ENCODE data around the gene NUDT5.
"Not testable (repeated sequence)": the region's sequence is repeated elsewhere in the genome, so short reads cannot be mapped to it uniquely, and the experiment has no call there.

The NUDT5 gene

DNA sequence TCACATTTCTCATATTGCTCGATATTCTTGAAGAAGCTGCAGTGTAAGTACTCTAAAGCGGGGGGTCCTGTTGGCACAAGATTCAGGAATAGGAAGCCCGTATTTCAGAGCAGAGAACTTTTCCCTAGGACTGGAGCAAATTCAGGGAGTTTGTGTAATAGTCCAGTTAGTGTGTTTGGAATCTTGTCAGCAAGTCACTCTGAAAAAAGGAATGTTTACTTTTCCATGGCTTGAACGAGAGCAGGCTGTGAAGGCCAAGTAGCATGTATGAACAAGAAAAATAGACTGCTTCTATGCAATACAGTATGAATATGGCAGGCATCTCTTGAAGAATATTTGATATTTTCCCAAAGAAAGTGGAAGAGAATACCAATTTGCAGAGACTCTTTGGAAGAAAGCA is 40.1 kb upstream of the NUDT5 start:
- peaks cover 51% of the 10 kb centered on the region for H3K36me3 ChIP-seq

DNA sequence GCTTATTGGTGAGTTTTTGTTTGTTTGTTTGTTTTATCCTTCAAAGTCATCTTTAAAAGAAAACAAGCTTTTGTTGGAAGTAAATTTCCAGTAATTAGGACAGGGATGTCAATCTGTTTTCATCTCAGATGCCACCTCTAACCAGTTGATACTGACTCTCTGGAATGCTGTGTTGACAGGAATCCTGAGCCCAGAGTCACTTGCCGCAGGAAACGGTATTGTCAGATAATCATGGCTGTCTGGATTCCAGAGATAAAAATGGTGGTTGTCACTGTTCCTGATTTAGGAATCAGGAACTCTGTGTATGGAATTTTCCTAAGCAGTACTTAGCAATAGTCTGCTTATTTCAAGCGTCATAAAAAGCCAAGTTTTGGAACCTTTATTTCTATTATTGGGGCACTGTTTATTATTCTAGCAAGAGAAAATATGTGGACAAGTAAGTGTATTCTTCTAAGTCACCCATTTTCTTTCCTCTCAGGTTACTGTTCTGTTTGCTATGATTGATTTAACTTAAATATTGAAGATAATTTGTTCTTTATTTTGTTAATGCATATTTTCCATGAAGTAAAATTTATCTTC is 39.5 kb upstream of the NUDT5 start:
- no peak overlapping the region for H3K4me3 ChIP-seq (ENCODE audit: low read depth, low read length)
- peaks cover 56% of the 10 kb centered on the region for H3K36me3 ChIP-seq
- DNase-seq = no peak
- H3K27me3 ChIP-seq = no peaks in the 10 kb centered on the region
- no peaks in the 10 kb centered on the region for H3K9me3 ChIP-seq
- no peaks in the 10 kb centered on the region for H3K4me1 ChIP-seq
- TF ChIP-seq, protein P1, sequence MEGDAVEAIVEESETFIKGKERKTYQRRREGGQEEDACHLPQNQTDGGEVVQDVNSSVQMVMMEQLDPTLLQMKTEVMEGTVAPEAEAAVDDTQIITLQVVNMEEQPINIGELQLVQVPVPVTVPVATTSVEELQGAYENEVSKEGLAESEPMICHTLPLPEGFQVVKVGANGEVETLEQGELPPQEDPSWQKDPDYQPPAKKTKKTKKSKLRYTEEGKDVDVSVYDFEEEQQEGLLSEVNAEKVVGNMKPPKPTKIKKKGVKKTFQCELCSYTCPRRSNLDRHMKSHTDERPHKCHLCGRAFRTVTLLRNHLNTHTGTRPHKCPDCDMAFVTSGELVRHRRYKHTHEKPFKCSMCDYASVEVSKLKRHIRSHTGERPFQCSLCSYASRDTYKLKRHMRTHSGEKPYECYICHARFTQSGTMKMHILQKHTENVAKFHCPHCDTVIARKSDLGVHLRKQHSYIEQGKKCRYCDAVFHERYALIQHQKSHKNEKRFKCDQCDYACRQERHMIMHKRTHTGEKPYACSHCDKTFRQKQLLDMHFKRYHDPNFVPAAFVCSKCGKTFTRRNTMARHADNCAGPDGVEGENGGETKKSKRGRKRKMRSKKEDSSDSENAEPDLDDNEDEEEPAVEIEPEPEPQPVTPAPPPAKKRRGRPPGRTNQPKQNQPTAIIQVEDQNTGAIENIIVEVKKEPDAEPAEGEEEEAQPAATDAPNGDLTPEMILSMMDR (IDR thresholded peaks at IDR 0.05; ENCODE audit: low read depth, low read length) = no peak

More for the DNA sequence above, 40.1 kb upstream of the NUDT5 start:
- Histone ChIP-seq H3K4me1 (no peaks in the 10 kb centered on the region), H3K4me3 (ENCODE audit: low read depth, low read length) (no peak overlapping the region), H3K9me3 (no peaks in the 10 kb centered on the region), H3K27me3 (no peaks in the 10 kb centered on the region)
- DNase-seq = no peak
- TF ChIP-seq, protein P1 (IDR thresholded peaks at IDR 0.05; ENCODE audit: low read depth, low read length) = no peak

DNA sequence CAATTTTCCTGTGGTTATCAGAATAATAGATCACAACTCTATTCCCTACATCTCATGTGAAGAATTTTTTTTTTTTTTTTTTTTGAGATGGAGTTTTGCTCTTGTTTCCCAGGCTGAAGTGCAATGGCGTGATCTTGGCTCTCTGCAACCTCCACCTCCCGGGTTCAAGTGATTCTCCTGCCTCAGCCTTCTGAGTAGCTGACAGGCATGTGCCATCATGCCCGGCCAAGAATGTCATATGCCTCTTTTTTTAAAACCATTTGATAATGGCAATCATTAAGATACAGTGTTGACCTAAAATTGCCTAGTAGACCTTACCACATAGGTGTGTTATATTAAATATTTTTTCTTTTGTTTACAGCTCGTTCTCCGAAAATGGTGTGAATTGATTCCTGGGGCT is 39.0 kb upstream of the NUDT5 start:
- H3K36me3 ChIP-seq = peaks cover 58% of the 10 kb centered on the region
- not testable (repeated sequence) for H3K27me3 ChIP-seq, DNase-seq

DNA sequence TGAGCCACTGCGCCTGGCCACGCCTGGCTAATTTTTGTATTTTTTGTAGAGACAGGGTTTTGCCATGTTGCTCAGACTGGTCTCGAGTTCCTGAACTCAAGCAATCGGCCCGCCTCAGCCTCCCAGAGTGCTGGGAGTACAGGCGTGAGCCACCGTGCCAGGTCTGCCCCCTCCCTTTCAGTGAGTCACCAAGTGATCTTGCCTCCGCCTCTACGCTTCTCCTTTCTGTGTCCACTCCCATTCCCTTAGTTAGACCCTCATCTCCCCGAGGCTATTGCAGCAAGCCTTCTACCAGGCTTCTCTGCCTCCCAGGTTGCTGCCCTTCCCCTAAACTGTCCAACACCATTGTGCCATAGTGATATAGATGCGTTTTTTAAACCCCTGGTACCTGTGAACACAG is 33.2 kb upstream of the NUDT5 start:
- Histone ChIP-seq H3K36me3 (peaks cover 36% of the 10 kb centered on the region), H3K27me3 (no peaks in the 10 kb centered on the region), H3K4me3 (ENCODE audit: low read depth, low read length) (no peak overlapping the region), H3K4me1 (no peaks in the 10 kb centered on the region), H3K9me3 (no peaks in the 10 kb centered on the region)
- TF ChIP-seq, protein P1 (IDR thresholded peaks at IDR 0.05; ENCODE audit: low read depth, low read length) = no peak
- no peak for DNase-seq

More for the DNA sequence above, 39.0 kb upstream of the NUDT5 start:
- H3K9me3 ChIP-seq; H3K4me1 ChIP-seq; H3K4me3 ChIP-seq (ENCODE audit: low read depth, low read length): not testable (repeated sequence)

DNA sequence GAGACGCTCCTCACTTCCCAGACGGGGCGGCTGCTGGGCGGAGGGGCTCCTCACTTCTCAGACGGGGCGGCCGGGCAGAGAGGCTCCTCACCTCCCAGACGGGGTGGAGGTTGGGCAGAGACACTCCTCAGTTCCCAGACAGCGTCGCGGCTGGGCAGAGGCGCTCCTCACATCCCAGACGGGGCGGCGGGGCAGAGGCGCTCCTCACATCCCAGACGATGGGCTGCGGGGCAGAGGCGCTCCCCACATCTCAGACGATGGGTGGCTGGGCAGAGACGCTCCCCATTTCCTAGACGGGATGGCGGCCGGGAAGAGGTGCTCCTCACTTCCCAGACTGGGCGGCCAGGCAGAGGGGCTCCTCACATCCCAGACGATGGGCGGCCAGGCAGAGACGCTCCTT is 30.7 kb upstream of the NUDT5 start:
- DNase-seq; H3K4me1 ChIP-seq; H3K4me3 ChIP-seq (ENCODE audit: low read depth, low read length); H3K9me3 ChIP-seq; H3K27me3 ChIP-seq: not testable (repeated sequence)
- peaks cover 34% of the 10 kb centered on the region for H3K36me3 ChIP-seq

DNA sequence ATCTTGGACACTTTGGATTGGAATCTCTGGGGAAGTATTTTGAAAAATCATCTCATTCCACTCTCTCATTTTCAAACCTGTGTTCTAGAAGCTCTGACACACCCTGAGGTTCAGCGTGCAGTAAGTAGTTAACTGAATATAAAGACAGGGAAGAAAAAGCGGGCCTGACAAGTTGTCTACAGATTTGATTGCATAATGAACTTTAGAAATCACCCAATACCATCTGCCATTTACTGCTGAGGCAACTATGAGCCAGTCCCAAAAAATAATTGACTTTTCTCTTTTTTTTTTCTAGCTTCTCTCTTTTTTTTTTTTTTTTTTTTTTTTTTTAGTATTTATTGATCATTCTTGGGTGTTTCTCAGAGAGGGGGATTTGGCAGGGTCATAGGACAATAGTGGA is 29.8 kb upstream of the NUDT5 start:
- no peaks in the 10 kb centered on the region for H3K4me1 ChIP-seq
- H3K27me3 ChIP-seq = no peaks in the 10 kb centered on the region
- H3K36me3 ChIP-seq = peaks cover 35% of the 10 kb centered on the region
- H3K4me3 ChIP-seq (ENCODE audit: low read depth, low read length) = no peak overlapping the region
- TF ChIP-seq, protein P1 (IDR thresholded peaks at IDR 0.05; ENCODE audit: low read depth, low read length) = no peak
- no peak for DNase-seq
- no peaks in the 10 kb centered on the region for H3K9me3 ChIP-seq

DNA sequence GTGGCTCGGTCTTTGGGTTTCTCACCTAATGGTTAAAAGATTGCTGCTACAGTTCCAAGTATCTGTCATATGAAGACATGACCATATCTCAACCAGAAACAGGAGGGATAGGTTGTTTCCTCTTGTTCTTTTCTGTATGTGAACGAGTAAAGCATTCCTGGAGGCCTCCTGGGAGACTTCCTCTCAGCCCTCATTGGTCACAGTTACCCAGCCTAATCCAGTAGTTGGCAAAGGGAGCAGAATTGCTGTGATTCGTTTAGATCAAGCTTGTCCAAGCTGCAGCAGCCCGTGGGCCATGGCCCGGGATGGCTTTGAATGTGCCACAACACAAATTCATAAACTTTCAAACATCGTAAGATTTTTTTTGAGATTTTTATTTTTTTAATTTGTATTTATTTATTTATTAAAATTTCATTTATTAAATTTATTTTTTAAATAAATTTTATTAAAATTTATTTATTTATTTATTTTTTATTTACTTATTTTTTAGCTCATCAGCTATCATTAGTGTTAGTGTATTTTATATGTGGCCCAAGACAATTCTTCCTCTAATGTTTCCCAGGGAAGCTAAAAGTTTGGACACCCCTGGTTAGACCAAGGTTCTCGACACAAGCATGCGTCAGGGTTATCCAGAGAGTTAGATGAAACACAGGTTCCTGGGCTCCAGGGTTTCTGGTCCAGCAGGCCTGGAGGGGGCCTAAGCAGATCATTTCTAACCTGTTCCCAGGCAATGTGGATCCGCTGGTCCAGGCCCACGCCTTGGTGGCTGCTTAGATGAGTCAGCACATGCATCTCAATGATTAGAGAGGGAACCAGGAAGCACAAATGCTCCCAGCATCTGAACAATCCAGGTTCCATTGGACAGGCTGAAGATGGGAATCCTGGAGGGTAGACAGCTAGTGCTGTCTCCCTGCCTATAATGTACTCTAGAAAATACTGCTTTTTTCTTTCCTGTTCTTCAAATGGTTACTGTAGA is 25.9 kb upstream of the NUDT5 start:
- no peaks in the 10 kb centered on the region for H3K9me3 ChIP-seq
- no peak overlapping the region for H3K4me3 ChIP-seq (ENCODE audit: low read depth, low read length)
- no peaks in the 10 kb centered on the region for H3K27me3 ChIP-seq
- H3K4me1 ChIP-seq = no peaks in the 10 kb centered on the region
- peaks cover 52% of the 10 kb centered on the region for H3K36me3 ChIP-seq
- TF ChIP-seq, protein P1 (IDR thresholded peaks at IDR 0.05; ENCODE audit: low read depth, low read length) = no peak
- DNase-seq = peak; percentile 31

Data from BE2C (cell line).